Measurements from ENCODE around the gene PCGF3. TPM values are rescaled to one million over a fixed set of nuclear protein-coding genes. Genes with fewer than 3 reads are reported as not detected.

Gene PCGF3
- total RNA-seq, 1 experiment from 2014 or later: 66.3 TPM

DNA sequence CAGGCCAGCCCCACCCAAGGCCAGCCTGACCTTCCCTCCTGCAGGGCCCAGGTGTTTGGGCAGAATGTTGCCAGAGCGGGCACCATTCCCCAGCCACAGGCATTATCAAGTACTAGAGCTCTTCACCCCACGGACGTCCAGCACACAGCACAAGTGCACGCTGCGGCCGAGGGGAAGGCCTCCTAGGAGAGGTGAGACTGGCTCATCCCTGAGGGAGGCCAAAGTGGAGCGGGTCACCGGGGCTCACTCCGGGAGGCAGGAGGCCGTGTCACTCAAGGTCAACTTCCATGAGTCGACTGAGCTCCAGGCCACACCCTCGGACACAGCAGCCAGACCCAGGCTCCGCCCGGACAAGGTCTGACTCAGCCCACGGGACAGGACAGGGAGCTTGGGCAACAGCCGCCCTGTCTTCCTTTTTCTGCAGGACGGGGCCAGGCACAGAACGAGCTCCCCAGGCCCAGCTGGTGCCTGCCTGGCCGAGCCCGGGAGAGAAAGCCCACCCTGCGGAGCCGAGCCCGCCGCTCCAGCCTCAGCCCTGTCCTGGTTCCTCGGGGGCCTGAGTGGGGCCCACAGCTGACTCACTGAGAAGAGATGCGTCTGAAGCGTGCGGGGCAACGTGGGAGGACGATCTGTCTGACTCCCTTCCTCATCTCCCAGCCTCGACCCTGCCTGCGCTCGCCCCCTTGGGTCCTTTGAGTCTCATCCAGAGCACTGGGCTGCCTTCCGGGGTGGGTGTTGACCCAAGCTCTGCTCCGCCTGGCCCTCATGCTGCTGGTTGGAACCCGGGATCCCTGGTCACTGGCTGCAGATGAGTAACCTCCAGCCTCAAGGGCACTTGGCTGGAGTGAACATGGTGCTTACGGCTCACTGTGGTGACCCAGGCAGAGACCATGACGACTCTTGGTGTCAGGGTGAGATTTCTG, 18.3 kb upstream of the PCGF3 start:
- ChIA-PET CTCF (interaction anchor here (0.7 to 1.6 kb wide), 4 partner anchors 9 to 55 kb away, joined by 3 to 8 read pairs (median 4); partner anchors contain the start of genes ATP5ME and MYL5), RAD21 (ENCODE audit: low non-redundant PET in 1 of 2, low total read pairs in 2 of 2, uncharacterized antibody in 2 of 2, unreplicated experiment in 2 of 2) (no interaction called here), POLR2A (interaction anchor here (0.6 to 1.8 kb wide), 3 partner anchors 13 to 84 kb away, joined by 3 to 6 read pairs (median 3); partner anchors contain the start of genes ATP5ME and MYL5)
- H3K4me2 ChIP-seq (ENCODE audit: low read length): peak overlapping the region; percentile 85
- H3K79me2 ChIP-seq (ENCODE audit: insufficient read depth, low read length): peaks cover 4% of the 10 kb centered on the region; the same call in 1 of the 2 replicates
- H3K36me3 ChIP-seq (ENCODE audit: control insufficient read depth in 1 of 2, insufficient read depth in 2 of 2, low read length in 2 of 2): no peaks in the 10 kb centered on the region
- H3K9ac ChIP-seq (ENCODE audit: low read length): peak overlapping the region; percentile 70
- no peaks in the 10 kb centered on the region for H3K9me2 ChIP-seq (ENCODE audit: insufficient read depth)
- intact Hi-C loops (cut with micrococcal nuclease): no loop called here
- peaks cover 22 to 42% of the 10 kb centered on the region in 2 experiments for H3K4me1 ChIP-seq (ENCODE audit: control insufficient read depth in 1 of 2, insufficient read depth in 2 of 2, low read length in 2 of 2)
- ATAC-seq (peak; percentile 86), DNase-seq (ENCODE audit: low read depth, low spot score) (peak; percentile 66)
- BruUV-seq (replicated peaks): TSS peak; percentile 76
- TF ChIP-seq POLR2AphosphoS5 (IDR thresholded peaks at IDR 0.05; ENCODE audit: low read depth, low read length) (peak; percentile 71), SRF (IDR thresholded peaks at IDR 0.05; ENCODE audit: low read depth) (no peak), ZFX (IDR thresholded peaks at IDR 0.05) (0 out of 2 replicates have a peak, but pooled peaks have one; percentile 7)
- peak overlapping the region; percentile 46 to 58 for H3K4me3 ChIP-seq (replicated peaks in 1 of 2; ENCODE audit: low read depth in 1 of 2, low read length in 2 of 2)
- H2AFZ ChIP-seq (ENCODE audit: low read depth, low read length, poor library complexity, severe bottlenecking): no peak overlapping the region
- no peaks in the 10 kb centered on the region for H3K27me3 ChIP-seq (ENCODE audit: insufficient read depth, low read length)
- H3K9me3 ChIP-seq (ENCODE audit: control insufficient read depth in 1 of 2, insufficient read depth in 1 of 2, low read depth in 1 of 2, low read length in 2 of 2): no peaks in the 10 kb centered on the region
- no peaks in the 10 kb centered on the region for H4K20me1 ChIP-seq (ENCODE audit: insufficient read depth)
- H3K27ac ChIP-seq (ENCODE audit: low read depth, low read length): peak overlapping the region; percentile 92

DNA sequence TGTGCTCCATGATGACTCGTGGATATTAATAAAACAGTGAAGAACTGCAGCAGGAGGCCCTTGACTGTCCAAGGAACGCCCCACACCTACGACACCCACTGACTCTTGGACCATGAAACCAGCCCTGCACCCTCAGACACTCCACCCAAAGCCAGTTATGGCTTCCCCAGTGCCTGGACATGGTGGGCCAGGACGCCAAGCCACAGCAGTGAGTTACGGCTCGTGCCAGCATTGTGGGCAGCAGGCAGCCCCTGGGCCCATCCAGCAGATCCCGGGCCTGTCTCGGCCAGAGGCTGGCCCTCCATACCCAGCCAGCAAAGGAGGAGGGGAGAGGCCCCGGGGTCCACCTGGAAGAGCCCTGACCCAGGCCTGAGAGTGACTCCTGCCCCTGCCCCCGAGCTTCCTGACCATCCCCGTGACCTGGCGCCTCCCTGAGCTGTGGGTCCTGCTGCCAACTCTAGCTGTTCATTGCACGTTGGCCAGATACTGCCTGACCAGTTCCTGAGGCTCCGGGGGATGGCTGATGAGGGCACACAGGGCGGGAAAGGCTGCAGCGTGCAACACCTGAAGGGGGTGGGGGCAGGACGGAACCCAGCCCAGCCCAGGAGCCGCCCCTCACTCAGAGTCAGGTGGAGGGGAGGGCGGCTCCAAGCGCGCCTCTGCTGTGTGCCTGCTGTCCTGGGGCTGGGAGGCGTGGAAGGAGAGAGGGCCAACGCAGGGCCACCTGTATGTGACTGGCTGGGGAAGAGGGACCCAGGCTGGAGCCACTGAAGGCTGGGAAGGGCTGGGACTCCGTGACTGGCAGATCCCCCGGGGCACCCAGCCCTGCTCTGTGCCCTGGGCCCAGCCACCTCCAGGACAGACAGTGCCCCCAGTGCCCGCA, 17.4 kb upstream of the PCGF3 start:
- RAD21 ChIA-PET (ENCODE audit: low non-redundant PET in 1 of 2, low total read pairs in 2 of 2, uncharacterized antibody in 2 of 2, unreplicated experiment in 2 of 2): no interaction called here
- peaks cover 22 to 42% of the 10 kb centered on the region in 2 experiments for H3K4me1 ChIP-seq (ENCODE audit: control insufficient read depth in 1 of 2, insufficient read depth in 2 of 2, low read length in 2 of 2)
- no peak overlapping the region for H2AFZ ChIP-seq (ENCODE audit: low read depth, low read length, poor library complexity, severe bottlenecking)
- peak overlapping the region; percentile 70 for H3K9ac ChIP-seq (ENCODE audit: low read length)
- BruUV-seq (replicated peaks): no TSS peak
- H3K27ac ChIP-seq (ENCODE audit: low read depth, low read length): peak overlapping the region; percentile 92
- H3K36me3 ChIP-seq (ENCODE audit: control insufficient read depth in 1 of 2, insufficient read depth in 2 of 2, low read length in 2 of 2): no peaks in the 10 kb centered on the region
- POLR2A ChIA-PET: interaction anchor here (1.8 kb wide), 1 partner anchor 14 kb away, joined by 6 read pairs; the partner anchor contains the start of genes ATP5ME and MYL5
- peak overlapping the region; percentile 85 for H3K4me2 ChIP-seq (ENCODE audit: low read length)
- no peaks in the 10 kb centered on the region for H3K9me2 ChIP-seq (ENCODE audit: insufficient read depth)
- intact Hi-C loops (cut with micrococcal nuclease): no loop called here
- TF ChIP-seq JUND (IDR thresholded peaks at IDR 0.05) (no peak), CBX3 (IDR thresholded peaks at IDR 0.05; ENCODE audit: low read depth) (no peak), POLR2AphosphoS5 (IDR thresholded peaks at IDR 0.05; ENCODE audit: low read depth, low read length) (no peak), FOSL1 (IDR thresholded peaks at IDR 0.05; ENCODE audit: low read depth) (no peak), EZH2phosphoT487 (IDR thresholded peaks at IDR 0.05; ENCODE audit: borderline replicate concordance) (no peak), ZNF274 (IDR thresholded peaks at IDR 0.05; ENCODE audit: low read depth, low read length) (no peak), CEBPB (IDR thresholded peaks at IDR 0.05; ENCODE audit: low read depth) (no peak), RAD21 (IDR thresholded peaks at IDR 0.05; ENCODE audit: low read depth) (no peak), SP1 (IDR thresholded peaks at IDR 0.05; ENCODE audit: low read depth) (no peak), ZFX (IDR thresholded peaks at IDR 0.05) (no peak), EZH2 (IDR thresholded peaks at IDR 0.05) (no peak), SIN3A (IDR thresholded peaks at IDR 0.05; ENCODE audit: low read depth) (no peak)
- TF ChIP-seq, protein P1, sequence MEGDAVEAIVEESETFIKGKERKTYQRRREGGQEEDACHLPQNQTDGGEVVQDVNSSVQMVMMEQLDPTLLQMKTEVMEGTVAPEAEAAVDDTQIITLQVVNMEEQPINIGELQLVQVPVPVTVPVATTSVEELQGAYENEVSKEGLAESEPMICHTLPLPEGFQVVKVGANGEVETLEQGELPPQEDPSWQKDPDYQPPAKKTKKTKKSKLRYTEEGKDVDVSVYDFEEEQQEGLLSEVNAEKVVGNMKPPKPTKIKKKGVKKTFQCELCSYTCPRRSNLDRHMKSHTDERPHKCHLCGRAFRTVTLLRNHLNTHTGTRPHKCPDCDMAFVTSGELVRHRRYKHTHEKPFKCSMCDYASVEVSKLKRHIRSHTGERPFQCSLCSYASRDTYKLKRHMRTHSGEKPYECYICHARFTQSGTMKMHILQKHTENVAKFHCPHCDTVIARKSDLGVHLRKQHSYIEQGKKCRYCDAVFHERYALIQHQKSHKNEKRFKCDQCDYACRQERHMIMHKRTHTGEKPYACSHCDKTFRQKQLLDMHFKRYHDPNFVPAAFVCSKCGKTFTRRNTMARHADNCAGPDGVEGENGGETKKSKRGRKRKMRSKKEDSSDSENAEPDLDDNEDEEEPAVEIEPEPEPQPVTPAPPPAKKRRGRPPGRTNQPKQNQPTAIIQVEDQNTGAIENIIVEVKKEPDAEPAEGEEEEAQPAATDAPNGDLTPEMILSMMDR (IDR thresholded peaks at IDR 0.05 in 2 of 3, conservative IDR thresholded peaks at IDR 0.05 in 1 of 3; ENCODE audit: borderline replicate concordance in 1 of 3, insufficient read depth in 1 of 3, low read depth in 2 of 3, low read length in 2 of 3): no peak
- TF ChIP-seq, protein P2, sequence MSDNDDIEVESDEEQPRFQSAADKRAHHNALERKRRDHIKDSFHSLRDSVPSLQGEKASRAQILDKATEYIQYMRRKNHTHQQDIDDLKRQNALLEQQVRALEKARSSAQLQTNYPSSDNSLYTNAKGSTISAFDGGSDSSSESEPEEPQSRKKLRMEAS (IDR thresholded peaks at IDR 0.05): no peak
- TF ChIP-seq, protein P3, sequence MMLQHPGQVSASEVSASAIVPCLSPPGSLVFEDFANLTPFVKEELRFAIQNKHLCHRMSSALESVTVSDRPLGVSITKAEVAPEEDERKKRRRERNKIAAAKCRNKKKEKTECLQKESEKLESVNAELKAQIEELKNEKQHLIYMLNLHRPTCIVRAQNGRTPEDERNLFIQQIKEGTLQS (IDR thresholded peaks at IDR 0.05): no peak
- DNase-seq (ENCODE audit: low read depth, low spot score) (no peak), ATAC-seq (peak; percentile 23)
- no peaks in the 10 kb centered on the region for H4K20me1 ChIP-seq (ENCODE audit: insufficient read depth)
- CTCF ChIA-PET: interaction anchor here (1.6 kb wide), 1 partner anchor 14 kb away, joined by 8 read pairs; the partner anchor contains the start of genes ATP5ME and MYL5
- peaks cover 4% of the 10 kb centered on the region; the same call in 1 of the 2 replicates for H3K79me2 ChIP-seq (ENCODE audit: insufficient read depth, low read length)
- H3K27me3 ChIP-seq (ENCODE audit: insufficient read depth, low read length): no peaks in the 10 kb centered on the region
- H3K4me3 ChIP-seq (replicated peaks in 1 of 2; ENCODE audit: low read depth in 1 of 2, low read length in 2 of 2): peak overlapping the region; percentile 46 to 58
- no peaks in the 10 kb centered on the region for H3K9me3 ChIP-seq (ENCODE audit: control insufficient read depth in 1 of 2, insufficient read depth in 1 of 2, low read depth in 1 of 2, low read length in 2 of 2)
